Cardiac fibroblast (primary cell): ENCODE data around the gene LMX1A.

Source experiments
- DNase-seq, 2 donors: peaks; one replicate each; pipeline versions ENCODE4 v3.0.0 to v3.0.0-alpha.2; 2010; ENCODE audit warnings: low read depth in 2 of 2
- H3K4me3 ChIP-seq, 2 donors: replicated peaks in 1 of 2; 1 replicate in 1 of 2; 2 replicates in 1 of 2; pipeline ENCODE4 v1.5.1; 2011; ENCODE audit warnings: low read depth in 2 of 2, low read length in 2 of 2, mild to moderate bottlenecking in 2 of 2, moderate library complexity in 1 of 2
- TF ChIP-seq, protein P1 (sequence below): IDR thresholded peaks from one replicate; pipeline ENCODE4 v1.5.1; 2011; ENCODE audit warnings: low read depth, mild to moderate bottlenecking, low read length, inconsistent platforms

The LMX1A gene

DNA sequence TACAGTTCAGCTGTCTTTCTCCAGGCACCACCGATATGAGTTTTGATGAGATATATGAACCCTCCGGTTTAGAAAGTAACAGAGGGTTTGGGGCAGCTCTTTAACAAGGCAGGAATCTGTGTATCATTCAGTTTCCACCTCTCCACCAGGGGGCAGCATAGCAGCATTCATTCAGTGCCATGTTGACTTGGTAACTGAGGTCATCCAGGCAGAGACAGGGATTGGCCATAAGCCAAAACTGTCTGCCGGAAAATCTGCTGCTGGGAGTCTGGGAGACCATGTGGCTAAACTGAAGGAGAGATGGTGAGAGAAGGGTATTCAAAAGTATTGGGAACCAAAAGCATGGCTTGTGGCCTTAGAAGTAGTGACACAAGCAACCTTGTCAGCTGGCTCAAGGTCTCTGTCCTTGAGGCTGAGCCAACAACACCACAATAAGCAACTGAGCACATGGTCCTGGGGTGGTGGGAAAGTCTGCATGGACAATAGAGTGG lies 98.5 kb downstream of the LMX1A start:
- TF ChIP-seq, protein P1, sequence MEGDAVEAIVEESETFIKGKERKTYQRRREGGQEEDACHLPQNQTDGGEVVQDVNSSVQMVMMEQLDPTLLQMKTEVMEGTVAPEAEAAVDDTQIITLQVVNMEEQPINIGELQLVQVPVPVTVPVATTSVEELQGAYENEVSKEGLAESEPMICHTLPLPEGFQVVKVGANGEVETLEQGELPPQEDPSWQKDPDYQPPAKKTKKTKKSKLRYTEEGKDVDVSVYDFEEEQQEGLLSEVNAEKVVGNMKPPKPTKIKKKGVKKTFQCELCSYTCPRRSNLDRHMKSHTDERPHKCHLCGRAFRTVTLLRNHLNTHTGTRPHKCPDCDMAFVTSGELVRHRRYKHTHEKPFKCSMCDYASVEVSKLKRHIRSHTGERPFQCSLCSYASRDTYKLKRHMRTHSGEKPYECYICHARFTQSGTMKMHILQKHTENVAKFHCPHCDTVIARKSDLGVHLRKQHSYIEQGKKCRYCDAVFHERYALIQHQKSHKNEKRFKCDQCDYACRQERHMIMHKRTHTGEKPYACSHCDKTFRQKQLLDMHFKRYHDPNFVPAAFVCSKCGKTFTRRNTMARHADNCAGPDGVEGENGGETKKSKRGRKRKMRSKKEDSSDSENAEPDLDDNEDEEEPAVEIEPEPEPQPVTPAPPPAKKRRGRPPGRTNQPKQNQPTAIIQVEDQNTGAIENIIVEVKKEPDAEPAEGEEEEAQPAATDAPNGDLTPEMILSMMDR = peak; percentile 50
- no peak overlapping the region for H3K4me3 ChIP-seq
- DNase-seq = peak; percentile 49 to 62

GRCh38 chr1:165254896-165255625 lies 101.5 kb downstream of the LMX1A start:
- no peak overlapping the region for H3K4me3 ChIP-seq
- DNase-seq = no peak
- TF ChIP-seq, protein P1 = no peak

DNA sequence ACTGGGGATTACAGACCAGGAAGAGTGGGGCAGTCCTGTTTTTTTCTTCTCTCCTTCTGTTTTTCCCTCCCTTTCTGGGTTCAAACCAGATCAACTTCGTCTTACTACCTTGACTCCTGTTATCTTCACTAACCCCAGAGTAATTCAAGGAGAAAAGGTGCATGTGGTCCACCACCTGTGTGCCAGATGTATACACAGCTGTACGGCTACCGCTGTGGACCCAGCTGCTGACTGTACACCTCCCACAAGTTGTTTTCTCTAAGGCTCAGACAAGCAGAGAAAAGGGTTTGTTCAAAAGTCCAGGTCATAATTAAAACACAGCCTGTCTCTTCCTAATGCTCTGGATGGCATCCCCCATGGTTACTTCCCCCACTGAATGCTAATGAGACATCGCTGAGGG lies 102.1 kb downstream of the LMX1A start:
- no peak overlapping the region for H3K4me3 ChIP-seq
- DNase-seq = no peak
- TF ChIP-seq, protein P1 = no peak

- no peak for DNase-seq
- H3K4me3 ChIP-seq = no peak overlapping the region
- TF ChIP-seq, protein P1 = no peak
Observed at GRCh38 chr1:165253818-165254254, 102.7 kb downstream of the LMX1A start.

DNA sequence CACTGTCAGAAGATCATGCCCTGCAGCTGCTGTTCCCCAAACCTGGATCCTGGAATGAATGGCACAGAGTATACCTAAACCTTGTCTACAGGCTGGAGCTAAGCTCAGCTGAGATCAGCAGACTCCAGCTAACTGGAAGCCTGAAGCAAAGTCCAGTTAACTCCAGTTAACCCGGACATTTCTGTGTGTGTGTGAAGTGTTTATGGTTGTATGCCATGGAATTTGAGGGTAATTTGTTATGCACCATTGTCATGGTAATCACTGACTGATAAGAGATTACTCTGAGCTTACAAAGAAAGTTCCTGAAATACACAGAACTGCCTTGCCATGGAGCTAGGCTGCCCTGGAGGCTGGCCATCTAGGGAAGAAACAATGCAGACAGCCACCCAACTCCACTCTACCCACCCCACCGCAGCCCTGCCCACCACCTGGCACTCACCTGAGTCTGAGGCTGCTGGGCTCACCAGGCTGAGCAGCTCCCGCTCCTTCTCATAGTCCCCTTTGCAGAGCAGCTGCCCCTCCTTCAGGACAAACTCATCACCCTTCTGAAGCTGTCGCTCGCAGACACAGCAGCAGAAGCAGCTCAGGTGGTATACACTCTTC lies 107.4 kb downstream of the LMX1A start:
- no peak overlapping the region for H3K4me3 ChIP-seq
- TF ChIP-seq, protein P1 = no peak
- DNase-seq = no peak

GRCh38 chr1:165241952-165242351 lies 114.6 kb downstream of the LMX1A start:
- H3K4me3 ChIP-seq = no peak overlapping the region
- TF ChIP-seq, protein P1 = no peak
- no peak for DNase-seq

DNA sequence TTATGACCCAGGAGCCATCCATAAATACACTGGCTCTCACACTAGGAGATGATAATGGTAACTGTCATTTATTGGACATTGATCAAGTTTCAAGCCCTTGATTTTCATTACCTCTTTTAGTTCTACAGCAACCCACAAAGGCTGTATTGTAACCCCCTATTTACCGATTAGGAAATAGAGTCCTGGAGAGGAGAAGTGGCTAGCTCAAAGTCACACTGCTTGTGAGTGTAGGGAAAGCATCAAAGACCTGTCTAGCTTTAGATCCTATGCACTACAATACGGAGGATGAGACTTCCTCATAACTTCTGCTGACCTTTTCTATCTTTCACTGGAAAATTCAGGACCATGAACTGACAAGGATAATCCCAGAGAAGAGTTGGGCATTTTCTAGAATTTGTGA lies 115.2 kb downstream of the LMX1A start:
- H3K4me3 ChIP-seq = no peak overlapping the region
- TF ChIP-seq, protein P1 = no peak
- DNase-seq = no peak
